Kidney glomerular epithelial cell (primary cell): ENCODE results near the gene FAM20C.
"Not testable (repeated sequence)": the region's sequence is repeated elsewhere in the genome, so short reads cannot be mapped to it uniquely, and the experiment has no call there.

Experiments used
- DNase-seq: peaks from one replicate; lab custom pipeline; 2025; lab: John Stamatoyannopoulos, UW

Gene FAM20C

GRCh38 chr7:192701-193480, 520 bp downstream of the FAM20C start:
- DNase-seq, result no peak

GRCh38 chr7:193481-194251, 1.3 kb downstream of the FAM20C start:
- no peak for DNase-seq

- DNase-seq, result no peak
Measured at GRCh38 chr7:194252-195009, 2.1 kb downstream of the FAM20C start.

- DNase-seq, result no peak
Measured at GRCh38 chr7:195010-195829, 2.8 kb downstream of the FAM20C start.

GRCh38 chr7:195830-196128, 3.4 kb downstream of the FAM20C start:
- DNase-seq, result no peak

- no peak for DNase-seq
Measured at GRCh38 chr7:196283-196682, 3.9 kb downstream of the FAM20C start.

GRCh38 chr7:196778-197321, 4.5 kb downstream of the FAM20C start:
- no peak for DNase-seq

GRCh38 chr7:197413-198335, 5.3 kb downstream of the FAM20C start:
- no peak for DNase-seq

- DNase-seq, result no peak
Measured at GRCh38 chr7:199483-200249, 7.3 kb downstream of the FAM20C start.

- no peak for DNase-seq
Measured at GRCh38 chr7:200290-200689, 7.9 kb downstream of the FAM20C start.

GRCh38 chr7:200704-201103, 8.3 kb downstream of the FAM20C start:
- DNase-seq, result no peak

GRCh38 chr7:204326-204725, 12.0 kb downstream of the FAM20C start:
- no peak for DNase-seq

GRCh38 chr7:205115-206010, 13.0 kb downstream of the FAM20C start:
- no peak for DNase-seq

- not testable (repeated sequence) for DNase-seq
Measured at GRCh38 chr7:206351-206750, 14.0 kb downstream of the FAM20C start.

GRCh38 chr7:207418-208129, 15.2 kb downstream of the FAM20C start:
- DNase-seq, result no peak

GRCh38 chr7:208130-208673, 15.8 kb downstream of the FAM20C start:
- no peak for DNase-seq

GRCh38 chr7:208816-209215, 16.4 kb downstream of the FAM20C start:
- no peak for DNase-seq

- DNase-seq, result no peak
Measured at GRCh38 chr7:209416-209815, 17.0 kb downstream of the FAM20C start.
